ENCODE data around the gene ATP1A1.

DNA sequence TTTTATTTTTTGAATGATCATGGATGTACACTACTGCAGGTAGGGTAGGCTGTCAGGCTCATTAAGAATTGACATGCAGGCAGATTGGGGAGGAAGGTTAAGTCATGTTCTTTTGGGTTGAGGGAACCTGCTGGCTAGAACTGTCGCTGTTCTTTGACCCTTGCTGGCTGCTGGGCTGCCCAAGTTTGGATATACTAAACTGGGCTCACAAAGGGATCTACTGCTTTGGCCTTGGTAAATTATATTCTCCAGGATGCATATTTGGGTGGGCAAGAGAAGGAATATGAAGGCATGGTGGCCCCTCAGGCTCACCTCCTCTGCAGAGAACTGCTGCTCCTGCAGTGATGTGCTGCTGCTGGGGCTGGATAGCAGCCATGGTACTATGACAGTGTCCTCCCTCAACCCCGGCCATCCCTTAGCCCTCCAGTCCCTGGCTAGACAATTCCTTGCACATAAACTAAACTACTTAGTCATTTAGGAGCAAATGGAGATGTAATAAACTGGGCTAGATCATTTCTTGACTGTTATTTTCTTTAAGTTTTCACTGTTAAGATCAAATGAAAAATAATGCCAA, 6.1 kb downstream of the ATP1A1 start:
- TF ChIP-seq, protein P1, sequence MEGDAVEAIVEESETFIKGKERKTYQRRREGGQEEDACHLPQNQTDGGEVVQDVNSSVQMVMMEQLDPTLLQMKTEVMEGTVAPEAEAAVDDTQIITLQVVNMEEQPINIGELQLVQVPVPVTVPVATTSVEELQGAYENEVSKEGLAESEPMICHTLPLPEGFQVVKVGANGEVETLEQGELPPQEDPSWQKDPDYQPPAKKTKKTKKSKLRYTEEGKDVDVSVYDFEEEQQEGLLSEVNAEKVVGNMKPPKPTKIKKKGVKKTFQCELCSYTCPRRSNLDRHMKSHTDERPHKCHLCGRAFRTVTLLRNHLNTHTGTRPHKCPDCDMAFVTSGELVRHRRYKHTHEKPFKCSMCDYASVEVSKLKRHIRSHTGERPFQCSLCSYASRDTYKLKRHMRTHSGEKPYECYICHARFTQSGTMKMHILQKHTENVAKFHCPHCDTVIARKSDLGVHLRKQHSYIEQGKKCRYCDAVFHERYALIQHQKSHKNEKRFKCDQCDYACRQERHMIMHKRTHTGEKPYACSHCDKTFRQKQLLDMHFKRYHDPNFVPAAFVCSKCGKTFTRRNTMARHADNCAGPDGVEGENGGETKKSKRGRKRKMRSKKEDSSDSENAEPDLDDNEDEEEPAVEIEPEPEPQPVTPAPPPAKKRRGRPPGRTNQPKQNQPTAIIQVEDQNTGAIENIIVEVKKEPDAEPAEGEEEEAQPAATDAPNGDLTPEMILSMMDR (IDR thresholded peaks at IDR 0.05): no peak
- no peak for TF ChIP-seq EZH2 (IDR thresholded peaks at IDR 0.05; ENCODE audit: borderline replicate concordance, insufficient read depth, low read depth, low read length, poor library complexity, severe bottlenecking)
